ENCODE results near the gene P2RY14. TPM values are rescaled to one million over a fixed set of nuclear protein-coding genes. Genes with fewer than 3 reads are reported as not detected.

P2RY14 gene
- total and polyA plus RNA-seq, 2 experiments from 2014 or later: 0.95 TPM; not detected in 1

GRCh38 chr3:151296226-151296625, 17.9 kb upstream of the P2RY14 start:
- no peak overlapping the region for H3K4me3 ChIP-seq
- H4K20me1 ChIP-seq (replicated peaks; ENCODE audit: insufficient read depth): no peaks in the 10 kb centered on the region
- peaks cover 11% of the 10 kb centered on the region for H3K4me1 ChIP-seq (ENCODE audit: insufficient read depth)
- no peaks in the 10 kb centered on the region for H3K9me2 ChIP-seq (ENCODE audit: insufficient read depth)
- Mint-ChIP-seq H3K4me1 (peaks cover 25% of the 10 kb centered on the region), H3K27me3 (ENCODE audit: insufficient read depth, low read depth, poor library complexity) (no peaks in the 10 kb centered on the region), H3K36me3 (ENCODE audit: low read depth) (no peaks in the 10 kb centered on the region), H3K4me3 (no peak overlapping the region), H3K27ac (0 out of 2 replicates have a peak overlapping the region, but pooled peaks have one; percentile 19), H3K9me3 (no peaks in the 10 kb centered on the region)
- peak; percentile 48 for DNase-seq (ENCODE audit: low spot score)
- no peaks in the 10 kb centered on the region for H3K27me3 ChIP-seq (ENCODE audit: insufficient read depth)
- H3K27ac ChIP-seq (ENCODE audit: low read depth): no peak overlapping the region
- TF ChIP-seq, protein P1, sequence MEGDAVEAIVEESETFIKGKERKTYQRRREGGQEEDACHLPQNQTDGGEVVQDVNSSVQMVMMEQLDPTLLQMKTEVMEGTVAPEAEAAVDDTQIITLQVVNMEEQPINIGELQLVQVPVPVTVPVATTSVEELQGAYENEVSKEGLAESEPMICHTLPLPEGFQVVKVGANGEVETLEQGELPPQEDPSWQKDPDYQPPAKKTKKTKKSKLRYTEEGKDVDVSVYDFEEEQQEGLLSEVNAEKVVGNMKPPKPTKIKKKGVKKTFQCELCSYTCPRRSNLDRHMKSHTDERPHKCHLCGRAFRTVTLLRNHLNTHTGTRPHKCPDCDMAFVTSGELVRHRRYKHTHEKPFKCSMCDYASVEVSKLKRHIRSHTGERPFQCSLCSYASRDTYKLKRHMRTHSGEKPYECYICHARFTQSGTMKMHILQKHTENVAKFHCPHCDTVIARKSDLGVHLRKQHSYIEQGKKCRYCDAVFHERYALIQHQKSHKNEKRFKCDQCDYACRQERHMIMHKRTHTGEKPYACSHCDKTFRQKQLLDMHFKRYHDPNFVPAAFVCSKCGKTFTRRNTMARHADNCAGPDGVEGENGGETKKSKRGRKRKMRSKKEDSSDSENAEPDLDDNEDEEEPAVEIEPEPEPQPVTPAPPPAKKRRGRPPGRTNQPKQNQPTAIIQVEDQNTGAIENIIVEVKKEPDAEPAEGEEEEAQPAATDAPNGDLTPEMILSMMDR (conservative IDR thresholded peaks at IDR 0.05; ENCODE audit: low read depth in 2 of 2): no peak
- TF ChIP-seq CREB1 (CRISPR knock-in tag; IDR thresholded peaks at IDR 0.05; ENCODE audit: low read depth) (no peak), ZNF331 (CRISPR knock-in tag; IDR thresholded peaks at IDR 0.05; ENCODE audit: low read depth) (no peak), EZH2phosphoT487 (IDR thresholded peaks at IDR 0.05; ENCODE audit: unreplicated experiment) (no peak), NANOG (IDR thresholded peaks at IDR 0.05; ENCODE audit: borderline replicate concordance) (no peak), ZNF114 (CRISPR knock-in tag; IDR thresholded peaks at IDR 0.05) (no peak), EZH2 (IDR thresholded peaks at IDR 0.05; ENCODE audit: low read depth, unreplicated experiment) (no peak), JUNB (IDR thresholded peaks at IDR 0.05; ENCODE audit: unreplicated experiment) (no peak)
- no peaks in the 10 kb centered on the region for H3F3A ChIP-seq (replicated peaks; ENCODE audit: low read depth)
- no peaks in the 10 kb centered on the region for H3K79me2 ChIP-seq (replicated peaks; ENCODE audit: insufficient read depth)
- H2AFZ ChIP-seq: no peak overlapping the region
- H3K36me3 ChIP-seq (ENCODE audit: insufficient read depth): no peaks in the 10 kb centered on the region
- peak; percentile 80 for ATAC-seq
- no peak overlapping the region for H3K4me2 ChIP-seq

GRCh38 chr3:151293127-151293526, 14.8 kb upstream of the P2RY14 start:
- H3K4me3 ChIP-seq: no peak overlapping the region
- H3K36me3 Mint-ChIP-seq (ENCODE audit: low read depth): no peaks in the 10 kb centered on the region
- DNase-seq (ENCODE audit: low spot score): no peak
- no peaks in the 10 kb centered on the region for H4K20me1 ChIP-seq (replicated peaks; ENCODE audit: insufficient read depth)
- H3K4me1 Mint-ChIP-seq: peaks cover 11% of the 10 kb centered on the region
- H3K27me3 Mint-ChIP-seq (ENCODE audit: insufficient read depth, low read depth, poor library complexity): no peaks in the 10 kb centered on the region
- no peaks in the 10 kb centered on the region for H3K9me2 ChIP-seq (ENCODE audit: insufficient read depth)
- H3K27ac ChIP-seq (ENCODE audit: low read depth): no peak overlapping the region
- H2AFZ ChIP-seq: no peak overlapping the region
- H3K9me3 Mint-ChIP-seq: no peaks in the 10 kb centered on the region
- no peak for ATAC-seq
- no peaks in the 10 kb centered on the region for H3K79me2 ChIP-seq (replicated peaks; ENCODE audit: insufficient read depth)
- H3K36me3 ChIP-seq (ENCODE audit: insufficient read depth): no peaks in the 10 kb centered on the region
- H3K4me3 Mint-ChIP-seq: no peak overlapping the region
- no peaks in the 10 kb centered on the region for H3F3A ChIP-seq (replicated peaks; ENCODE audit: low read depth)
- 0 out of 2 replicates have a peak, but pooled peaks cover 3% of the 10 kb centered on the region for H3K4me1 ChIP-seq (ENCODE audit: insufficient read depth)
- no peaks in the 10 kb centered on the region for H3K27me3 ChIP-seq (ENCODE audit: insufficient read depth)
- no peak overlapping the region for H3K27ac Mint-ChIP-seq
- H3K4me2 ChIP-seq: no peak overlapping the region
- TF ChIP-seq ZNF114 (CRISPR knock-in tag; IDR thresholded peaks at IDR 0.05): no peak
- no peak for TF ChIP-seq ZNF331 (CRISPR knock-in tag; IDR thresholded peaks at IDR 0.05; ENCODE audit: low read depth)
- TF ChIP-seq, protein P2, sequence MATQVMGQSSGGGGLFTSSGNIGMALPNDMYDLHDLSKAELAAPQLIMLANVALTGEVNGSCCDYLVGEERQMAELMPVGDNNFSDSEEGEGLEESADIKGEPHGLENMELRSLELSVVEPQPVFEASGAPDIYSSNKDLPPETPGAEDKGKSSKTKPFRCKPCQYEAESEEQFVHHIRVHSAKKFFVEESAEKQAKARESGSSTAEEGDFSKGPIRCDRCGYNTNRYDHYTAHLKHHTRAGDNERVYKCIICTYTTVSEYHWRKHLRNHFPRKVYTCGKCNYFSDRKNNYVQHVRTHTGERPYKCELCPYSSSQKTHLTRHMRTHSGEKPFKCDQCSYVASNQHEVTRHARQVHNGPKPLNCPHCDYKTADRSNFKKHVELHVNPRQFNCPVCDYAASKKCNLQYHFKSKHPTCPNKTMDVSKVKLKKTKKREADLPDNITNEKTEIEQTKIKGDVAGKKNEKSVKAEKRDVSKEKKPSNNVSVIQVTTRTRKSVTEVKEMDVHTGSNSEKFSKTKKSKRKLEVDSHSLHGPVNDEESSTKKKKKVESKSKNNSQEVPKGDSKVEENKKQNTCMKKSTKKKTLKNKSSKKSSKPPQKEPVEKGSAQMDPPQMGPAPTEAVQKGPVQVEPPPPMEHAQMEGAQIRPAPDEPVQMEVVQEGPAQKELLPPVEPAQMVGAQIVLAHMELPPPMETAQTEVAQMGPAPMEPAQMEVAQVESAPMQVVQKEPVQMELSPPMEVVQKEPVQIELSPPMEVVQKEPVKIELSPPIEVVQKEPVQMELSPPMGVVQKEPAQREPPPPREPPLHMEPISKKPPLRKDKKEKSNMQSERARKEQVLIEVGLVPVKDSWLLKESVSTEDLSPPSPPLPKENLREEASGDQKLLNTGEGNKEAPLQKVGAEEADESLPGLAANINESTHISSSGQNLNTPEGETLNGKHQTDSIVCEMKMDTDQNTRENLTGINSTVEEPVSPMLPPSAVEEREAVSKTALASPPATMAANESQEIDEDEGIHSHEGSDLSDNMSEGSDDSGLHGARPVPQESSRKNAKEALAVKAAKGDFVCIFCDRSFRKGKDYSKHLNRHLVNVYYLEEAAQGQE (IDR thresholded peaks at IDR 0.05; ENCODE audit: unreplicated experiment): no peak
- TF ChIP-seq STAT1 (IDR thresholded peaks at IDR 0.05; ENCODE audit: unreplicated experiment): no peak
- no peak for TF ChIP-seq EZH2phosphoT487 (IDR thresholded peaks at IDR 0.05; ENCODE audit: unreplicated experiment)
- TF ChIP-seq NANOG (IDR thresholded peaks at IDR 0.05; ENCODE audit: borderline replicate concordance): no peak
- TF ChIP-seq JUNB (IDR thresholded peaks at IDR 0.05; ENCODE audit: unreplicated experiment): no peak
- TF ChIP-seq, protein P3, sequence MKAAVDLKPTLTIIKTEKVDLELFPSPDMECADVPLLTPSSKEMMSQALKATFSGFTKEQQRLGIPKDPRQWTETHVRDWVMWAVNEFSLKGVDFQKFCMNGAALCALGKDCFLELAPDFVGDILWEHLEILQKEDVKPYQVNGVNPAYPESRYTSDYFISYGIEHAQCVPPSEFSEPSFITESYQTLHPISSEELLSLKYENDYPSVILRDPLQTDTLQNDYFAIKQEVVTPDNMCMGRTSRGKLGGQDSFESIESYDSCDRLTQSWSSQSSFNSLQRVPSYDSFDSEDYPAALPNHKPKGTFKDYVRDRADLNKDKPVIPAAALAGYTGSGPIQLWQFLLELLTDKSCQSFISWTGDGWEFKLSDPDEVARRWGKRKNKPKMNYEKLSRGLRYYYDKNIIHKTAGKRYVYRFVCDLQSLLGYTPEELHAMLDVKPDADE (IDR thresholded peaks at IDR 0.05): no peak
- TF ChIP-seq, protein P1 (conservative IDR thresholded peaks at IDR 0.05; ENCODE audit: low read depth in 2 of 2): no peak
- no peak for TF ChIP-seq EZH2 (IDR thresholded peaks at IDR 0.05; ENCODE audit: low read depth, unreplicated experiment)
- no peak for TF ChIP-seq POLR2AphosphoS5 (IDR thresholded peaks at IDR 0.05; ENCODE audit: low read depth)
